Measurements from ENCODE around the gene SIGLEC8.
"Not testable (repeated sequence)": the region's sequence is repeated elsewhere in the genome, so short reads cannot be mapped to it uniquely, and the experiment has no call there.

The SIGLEC8 gene

DNA sequence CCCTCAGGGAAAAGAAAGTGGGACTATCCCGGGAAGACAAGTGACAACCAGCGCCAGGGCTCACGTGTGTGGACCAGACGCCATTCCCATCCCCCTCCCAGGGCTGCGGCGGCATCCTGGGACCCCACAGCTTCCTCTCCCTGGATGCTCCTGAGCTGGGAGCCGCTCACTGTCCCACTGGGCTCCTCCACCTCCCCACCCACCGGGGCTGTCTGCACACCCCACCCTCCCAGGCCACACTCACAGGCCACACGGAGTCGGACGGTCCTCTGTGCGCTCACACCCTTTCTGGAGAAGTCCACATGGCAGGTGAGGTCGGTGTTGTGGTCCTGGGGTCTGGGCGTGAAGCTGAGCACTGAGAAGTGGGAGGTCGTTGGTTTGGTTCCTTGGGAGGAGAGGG is 41.8 kb downstream of the SIGLEC8 start:
- H3K9ac ChIP-seq (ENCODE audit: low read length); H3K27ac ChIP-seq (ENCODE audit: low read length); H3K4me1 ChIP-seq (ENCODE audit: control insufficient read depth, low read depth, low read length); H3K36me3 ChIP-seq (ENCODE audit: control insufficient read depth, low read depth, low read length); H3K27me3 ChIP-seq (ENCODE audit: control insufficient read depth, insufficient read depth, low read length); H3K9me3 ChIP-seq (ENCODE audit: control insufficient read depth, low read depth, low read length); H3K4me3 ChIP-seq (ENCODE audit: low read length): not testable (repeated sequence)

DNA sequence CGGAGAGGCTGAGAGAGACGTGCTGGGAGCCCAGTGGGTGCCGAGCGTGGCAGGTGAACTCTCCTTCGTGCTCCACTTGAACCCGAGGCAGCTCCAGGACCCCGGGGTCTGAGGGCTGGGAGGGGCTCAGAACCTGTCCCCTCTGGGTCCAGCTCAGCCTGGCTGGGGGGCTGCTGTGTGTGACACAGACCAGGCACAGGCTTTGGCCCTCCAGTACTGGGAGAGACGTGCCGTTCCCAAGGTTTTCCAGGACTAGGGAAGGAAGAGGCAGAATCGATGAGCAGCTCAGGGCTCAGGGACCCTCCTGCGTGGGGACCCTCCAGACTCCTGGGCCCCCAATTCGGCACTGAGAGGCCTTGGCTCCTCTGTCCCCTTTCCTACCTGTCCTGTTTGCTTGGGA is 43.1 kb downstream of the SIGLEC8 start:
- Histone ChIP-seq H3K4me1 (ENCODE audit: control insufficient read depth, low read depth, low read length) (no peaks in the 10 kb centered on the region), H3K36me3 (ENCODE audit: control insufficient read depth, low read depth, low read length) (no peaks in the 10 kb centered on the region), H3K9me3 (ENCODE audit: control insufficient read depth, low read depth, low read length) (no peaks in the 10 kb centered on the region), H3K27me3 (ENCODE audit: control insufficient read depth, insufficient read depth, low read length) (no peaks in the 10 kb centered on the region), H3K9ac (ENCODE audit: low read length) (no peak overlapping the region), H3K4me3 (ENCODE audit: low read length) (no peak overlapping the region), H3K27ac (ENCODE audit: low read length) (no peak overlapping the region)

DNA sequence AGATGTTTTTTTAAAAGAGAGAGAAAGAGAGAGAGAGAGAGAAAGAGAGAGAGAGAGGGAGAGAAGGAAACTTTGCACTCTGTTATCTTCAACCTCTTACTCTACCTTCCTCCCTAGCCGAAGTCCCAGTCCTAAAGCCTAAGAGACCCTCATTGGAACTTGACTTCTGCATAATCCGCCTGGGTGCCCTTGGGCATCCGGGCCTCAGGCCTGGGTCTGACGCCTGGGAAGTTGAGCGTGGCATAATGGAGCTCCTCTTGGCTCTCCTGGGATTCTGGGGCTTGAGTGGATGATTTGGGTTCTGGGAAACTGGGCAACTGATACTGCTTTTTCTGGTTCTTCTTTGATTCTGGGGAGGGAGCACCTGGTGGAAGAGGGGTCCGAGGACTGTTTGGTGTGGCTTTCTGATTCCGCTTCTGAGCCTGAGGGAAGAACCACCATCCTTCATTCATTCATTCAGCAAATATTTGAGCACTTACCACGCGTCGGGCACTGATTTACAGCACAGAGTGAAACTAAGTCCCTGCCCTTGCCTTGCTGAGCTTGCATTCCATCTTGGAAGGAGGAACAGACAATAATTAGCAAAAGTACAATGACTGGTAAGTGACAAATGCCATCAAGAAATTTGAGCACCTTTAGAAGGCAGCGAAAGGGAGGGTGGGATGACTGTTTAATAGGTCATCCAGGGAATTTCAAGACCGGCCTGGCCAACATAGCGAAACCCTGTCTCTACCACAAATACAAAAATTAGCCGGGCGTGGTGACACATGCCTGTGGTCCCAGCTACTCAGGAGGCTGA is 47.1 kb downstream of the SIGLEC8 start:
- no peaks in the 10 kb centered on the region for H3K27me3 ChIP-seq (ENCODE audit: control insufficient read depth, insufficient read depth, low read length)
- H3K9me3 ChIP-seq (ENCODE audit: control insufficient read depth, low read depth, low read length), result no peaks in the 10 kb centered on the region
- H3K9ac ChIP-seq (ENCODE audit: low read length), result no peak overlapping the region
- H3K36me3 ChIP-seq (ENCODE audit: control insufficient read depth, low read depth, low read length), result no peaks in the 10 kb centered on the region
- H3K27ac ChIP-seq (ENCODE audit: low read length), result no peak overlapping the region
- H3K4me1 ChIP-seq (ENCODE audit: control insufficient read depth, low read depth, low read length), result no peaks in the 10 kb centered on the region
- H3K4me3 ChIP-seq (ENCODE audit: low read length), result no peak overlapping the region

- no peak overlapping the region for H3K4me3 ChIP-seq (ENCODE audit: low read length)
- no peaks in the 10 kb centered on the region for H3K4me1 ChIP-seq (ENCODE audit: control insufficient read depth, low read depth, low read length)
- H3K36me3 ChIP-seq (ENCODE audit: control insufficient read depth, low read depth, low read length), result no peaks in the 10 kb centered on the region
- H3K27me3 ChIP-seq (ENCODE audit: control insufficient read depth, insufficient read depth, low read length), result no peaks in the 10 kb centered on the region
- no peak overlapping the region for H3K9ac ChIP-seq (ENCODE audit: low read length)
- peaks cover 7% of the 10 kb centered on the region for H3K9me3 ChIP-seq (ENCODE audit: control insufficient read depth, low read depth, low read length)
- no peak overlapping the region for H3K27ac ChIP-seq (ENCODE audit: low read length)
Observed at GRCh38 chr19:51407511-51408131, 50.6 kb downstream of the SIGLEC8 start.

DNA sequence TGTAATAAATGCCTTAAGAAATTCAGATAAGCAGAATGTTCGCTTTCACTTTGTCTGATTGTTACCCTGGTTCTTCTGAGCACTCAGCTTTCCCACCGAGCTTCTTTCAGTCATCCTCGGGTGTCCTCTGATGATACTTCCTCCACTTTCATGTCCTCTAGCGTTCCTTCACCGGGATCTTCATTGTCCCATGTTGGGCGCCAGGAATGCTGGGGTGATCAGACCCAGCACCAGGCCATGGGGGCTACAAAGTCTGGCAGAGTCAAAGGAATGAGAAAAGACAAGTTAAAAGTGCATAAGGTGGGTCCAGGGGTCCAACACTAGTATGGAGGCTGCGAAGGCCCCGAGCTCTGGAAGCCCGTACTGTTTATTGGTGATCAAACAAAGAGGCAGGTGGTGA is 56.1 kb downstream of the SIGLEC8 start:
- H3K4me1 ChIP-seq (ENCODE audit: control insufficient read depth, low read depth, low read length), result no peaks in the 10 kb centered on the region
- H3K4me3 ChIP-seq (ENCODE audit: low read length), result no peak overlapping the region
- no peak overlapping the region for H3K9ac ChIP-seq (ENCODE audit: low read length)
- H3K27me3 ChIP-seq (ENCODE audit: control insufficient read depth, insufficient read depth, low read length), result no peaks in the 10 kb centered on the region
- no peaks in the 10 kb centered on the region for H3K36me3 ChIP-seq (ENCODE audit: control insufficient read depth, low read depth, low read length)
- peaks cover 14% of the 10 kb centered on the region for H3K9me3 ChIP-seq (ENCODE audit: control insufficient read depth, low read depth, low read length)
- no peak overlapping the region for H3K27ac ChIP-seq (ENCODE audit: low read length)
